ENCODE data around the gene NAXE.

DNA sequence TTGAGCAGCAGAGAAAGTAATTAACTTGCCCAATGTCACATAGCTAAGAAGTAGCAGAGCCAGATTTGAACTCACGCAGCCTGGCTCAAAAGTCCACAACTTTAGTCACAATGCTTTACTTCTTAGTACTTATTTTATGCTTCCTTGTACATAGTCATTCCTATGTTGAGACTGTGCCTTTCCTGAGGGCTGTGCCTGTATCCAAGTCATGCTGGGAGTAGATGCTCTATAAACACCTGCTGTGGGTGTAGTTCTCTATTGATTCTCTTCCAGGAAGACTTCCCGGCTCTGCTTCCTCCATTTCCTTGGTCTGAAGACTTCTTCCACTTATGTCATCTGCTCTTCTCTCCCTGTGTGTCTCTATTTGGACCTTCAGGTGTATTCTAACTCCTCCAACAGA, 35.9 kb upstream of the NAXE start:
- TF ChIP-seq, protein P1, sequence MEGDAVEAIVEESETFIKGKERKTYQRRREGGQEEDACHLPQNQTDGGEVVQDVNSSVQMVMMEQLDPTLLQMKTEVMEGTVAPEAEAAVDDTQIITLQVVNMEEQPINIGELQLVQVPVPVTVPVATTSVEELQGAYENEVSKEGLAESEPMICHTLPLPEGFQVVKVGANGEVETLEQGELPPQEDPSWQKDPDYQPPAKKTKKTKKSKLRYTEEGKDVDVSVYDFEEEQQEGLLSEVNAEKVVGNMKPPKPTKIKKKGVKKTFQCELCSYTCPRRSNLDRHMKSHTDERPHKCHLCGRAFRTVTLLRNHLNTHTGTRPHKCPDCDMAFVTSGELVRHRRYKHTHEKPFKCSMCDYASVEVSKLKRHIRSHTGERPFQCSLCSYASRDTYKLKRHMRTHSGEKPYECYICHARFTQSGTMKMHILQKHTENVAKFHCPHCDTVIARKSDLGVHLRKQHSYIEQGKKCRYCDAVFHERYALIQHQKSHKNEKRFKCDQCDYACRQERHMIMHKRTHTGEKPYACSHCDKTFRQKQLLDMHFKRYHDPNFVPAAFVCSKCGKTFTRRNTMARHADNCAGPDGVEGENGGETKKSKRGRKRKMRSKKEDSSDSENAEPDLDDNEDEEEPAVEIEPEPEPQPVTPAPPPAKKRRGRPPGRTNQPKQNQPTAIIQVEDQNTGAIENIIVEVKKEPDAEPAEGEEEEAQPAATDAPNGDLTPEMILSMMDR (IDR thresholded peaks at IDR 0.05), result no peak
- TF ChIP-seq POLR2AphosphoS5 (IDR thresholded peaks at IDR 0.05), result no peak

All from suprapubic skin (tissue), 3 donors.